Endothelial cell of umbilical vein (primary cell): ENCODE results near the gene SOX5. TPM values are rescaled to one million over a fixed set of nuclear protein-coding genes. Genes with fewer than 3 reads are reported as not detected.

Experiments used
- BruUV-seq: library from RNA; stranded (reverse); fragments of 400-500 nt; replicated peaks from 2 replicates; lab custom pipeline; 2021; lab: Mats Ljungman, UMichigan
- CTCF ChIA-PET: fragments of 300-600, 350-600 bp; sonication (Branson Sonifier 250); formaldehyde crosslinking; loops from one replicate; lab custom pipeline; 2021; ENCODE audit warnings: antibody characterized with exemption, inconsistent platforms; lab: Charles Lee
- POLR2A ChIA-PET: fragments of 300-600, 350-600 bp; sonication (Branson Sonifier 250); formaldehyde crosslinking; loops from one replicate; lab custom pipeline; 2021; ENCODE audit warnings: antibody characterized with exemption, inconsistent platforms; lab: Charles Lee
- DNase-seq: peaks from one replicate; pipeline ENCODE4 v3.0.0-alpha.2; 2011; ENCODE audit warnings: low read depth, low spot score
- FAIRE-seq: peaks from 2 replicates; lab custom pipeline; 2011; peaks lifted over from hg19 to GRCh38; lab: Jason Lieb, UNC
- H2AFZ ChIP-seq: 2 replicates; pipeline ENCODE4 v1.6.0; 2012; ENCODE audit warnings: low read depth, low read length, control low read depth, inconsistent platforms
- H3K27ac ChIP-seq: 2 replicates; pipeline ENCODE4 v1.5.1; 2011; ENCODE audit warnings: low read depth, mild to moderate bottlenecking, control low read depth, low read length, moderate library complexity; ENCODE audit not compliant: insufficient read depth
- H3K27me3 ChIP-seq, 2 experiments: 2 replicates each; pipeline versions ENCODE4 v1.6.0 to v1.6.1; 2011; ENCODE audit warnings: low read length in 2 of 2, mixed read lengths in 1 of 2; ENCODE audit not compliant: control insufficient read depth in 2 of 2, insufficient read depth in 2 of 2
- H3K36me3 ChIP-seq, 2 experiments: 2 replicates in 1 of 2; 3 replicates in 1 of 2; pipeline ENCODE4 v1.5.1; 2011; ENCODE audit warnings: low read length in 2 of 2, mild to moderate bottlenecking in 1 of 2, moderate library complexity in 1 of 2; ENCODE audit not compliant: control insufficient read depth in 2 of 2, insufficient read depth in 2 of 2; ENCODE audit errors: extremely low read depth in 1 of 2
- H3K4me1 ChIP-seq: 3 replicates; pipeline ENCODE4 v1.5.1; 2011; ENCODE audit warnings: mild to moderate bottlenecking, low read length; ENCODE audit not compliant: control insufficient read depth, insufficient read depth; ENCODE audit errors: extremely low read depth
- H3K4me2 ChIP-seq: 2 replicates; pipeline ENCODE4 v1.6.1; 2011; ENCODE audit warnings: low read length, control low read depth, mixed read lengths; ENCODE audit not compliant: insufficient read depth
- H3K4me3 ChIP-seq, 3 experiments: fragments of 200-600 bp in 1 of 3; sonication (generic), shearing (Covaris generic) in 1 of 3; replicated peaks in 1 of 3; 2 replicates each; pipeline ENCODE4 v1.5.1; 2011 to 2016; ENCODE audit warnings: control low read depth in 3 of 3, low read length in 3 of 3, mild to moderate bottlenecking in 2 of 3, inconsistent platforms in 1 of 3, low read depth in 1 of 3, moderate library complexity in 1 of 3; ENCODE audit not compliant: insufficient read depth in 1 of 3
- H3K79me2 ChIP-seq: 2 replicates; pipeline ENCODE4 v1.6.0; 2012; ENCODE audit warnings: low read length, inconsistent platforms; ENCODE audit not compliant: control insufficient read depth, insufficient read depth
- H3K9ac ChIP-seq: replicated peaks from 2 replicates; pipeline ENCODE3; 2011; ENCODE audit warnings: low read length, control low read depth; ENCODE audit not compliant: insufficient read depth; ENCODE audit errors: extremely low read depth
- H3K9me1 ChIP-seq: replicated peaks from 3 replicates; pipeline ENCODE4 v1.6.0; 2011; ENCODE audit warnings: mild to moderate bottlenecking, low read length; ENCODE audit not compliant: control insufficient read depth, insufficient read depth; ENCODE audit errors: extremely low read depth
- H3K9me3 ChIP-seq: replicated peaks from 2 replicates; pipeline ENCODE4 v1.5.1; 2012; ENCODE audit warnings: low read length, inconsistent platforms; ENCODE audit not compliant: control insufficient read depth, insufficient read depth
- H4K20me1 ChIP-seq: replicated peaks from 2 replicates; pipeline ENCODE3; 2011; ENCODE audit warnings: mild to moderate bottlenecking, low read length; ENCODE audit not compliant: control insufficient read depth, insufficient read depth; ENCODE audit errors: extremely low read depth
- FOS ChIP-seq: IDR thresholded peaks from 2 replicates; pipeline ENCODE4 v1.6.1; 2011; ENCODE audit warnings: mild to moderate bottlenecking, low read length, moderate library complexity, borderline replicate concordance; ENCODE audit not compliant: insufficient read depth
- GATA2 ChIP-seq: IDR thresholded peaks from 2 replicates; pipeline ENCODE4 v1.7.0; 2011; ENCODE audit warnings: low read depth, mild to moderate bottlenecking, moderate library complexity, mixed read lengths, low read length; ENCODE audit not compliant: insufficient read length, insufficient read depth
- JUN ChIP-seq: IDR thresholded peaks from 2 replicates; pipeline ENCODE4 v1.6.1; 2011; ENCODE audit warnings: borderline replicate concordance, low read depth; ENCODE audit not compliant: insufficient read length, insufficient read depth
- MAX ChIP-seq: IDR thresholded peaks from 2 replicates; pipeline ENCODE4 v1.6.1; 2011; ENCODE audit not compliant: insufficient read depth, insufficient read length
- dilution Hi-C: fragments of 300-500 bp; cut with MboI; formaldehyde crosslinking; loops from one replicate; pipeline ENCODE4 v1.15.0; 2019; ENCODE audit warnings: low sequenced_read_pairs; ENCODE audit not compliant: extremely low pct_ligation_motif_present
- intact Hi-C: fragments of 100-400 bp; cut with micrococcal nuclease; formaldehyde crosslinking; loops from one replicate; pipeline ENCODE4 v1.10.0; 2022
- polyA plus RNA-seq, 4 experiments: library from polyadenylated mRNA; depleted of rRNA in 3 of 4; stranded (reverse) in 3 of 4; unstranded in 1 of 4; fragments of >200 nt; gene quantifications; 2 replicates each; pipeline versions ENCODE4 v1.2.1 to v1.2.3, GENCODE V29; 2011 to 2012; ENCODE audit warnings: missing spikeins in 1 of 4
- total RNA-seq: library from RNA; stranded (reverse); gene quantifications from 2 replicates; pipeline ENCODE4 v1.2.3, GENCODE V29; 2021

The SOX5 gene
- total and polyA plus RNA-seq, 2 donors (not counting 3 experiments of a cell fraction or from before 2014, with no cell fraction given): 0.63 to 3.5 TPM

- Histone ChIP-seq H3K4me1 (no peaks in the 10 kb centered on the region), H3K9ac (no peak overlapping the region), H3K27me3 (no peaks in the 10 kb centered on the region), H3K4me2 (no peak overlapping the region), H3K36me3 (no peaks in the 10 kb centered on the region), H3K9me3 (no peaks in the 10 kb centered on the region), H2AFZ (no peak overlapping the region), H4K20me1 (no peaks in the 10 kb centered on the region), H3K27ac (no peak overlapping the region), H3K79me2 (no peaks in the 10 kb centered on the region), H3K4me3 (no peak overlapping the region), H3K9me1 (no peaks in the 10 kb centered on the region)
- DNase-seq: no peak
- BruUV-seq: no TSS peak
- TF ChIP-seq JUN: peak; percentile 15
- no peak for TF ChIP-seq GATA2
- FAIRE-seq: no peak
- ChIA-PET POLR2A (no interaction called here), CTCF (interaction anchor here (0.9 kb wide), 1 partner anchor 15 kb away, joined by 3 read pairs; no protein-coding TSS in a partner anchor)
- dilution Hi-C loops (no loop called here), intact Hi-C loops (no loop called here)
These were observed 181.6 kb downstream of the SOX5 start for GRCh38 chr12:23767834-23768233.

DNA sequence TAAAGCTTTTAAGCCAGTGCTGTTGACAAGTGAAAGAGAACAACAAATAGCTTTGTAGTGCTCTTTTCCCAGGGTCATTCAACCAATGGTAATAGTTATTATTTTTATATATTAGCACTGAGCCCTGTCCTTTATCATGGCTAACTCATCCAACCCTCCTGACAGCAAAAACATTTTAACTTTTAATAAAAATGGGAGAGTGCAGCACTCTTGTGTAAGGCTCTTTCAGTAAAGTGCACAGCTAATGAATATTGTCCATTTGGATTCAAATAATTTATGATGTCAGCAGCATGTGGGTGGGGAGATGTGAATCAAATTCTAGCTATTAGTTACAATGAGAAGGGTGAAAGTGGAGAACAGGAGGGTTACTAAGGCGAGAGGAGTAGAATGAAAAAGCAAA, 185.7 kb downstream of the SOX5 start:
- Histone ChIP-seq H3K4me1 (no peaks in the 10 kb centered on the region), H4K20me1 (no peaks in the 10 kb centered on the region), H3K36me3 (no peaks in the 10 kb centered on the region), H3K27me3 (no peaks in the 10 kb centered on the region), H3K79me2 (no peaks in the 10 kb centered on the region), H3K9me1 (no peaks in the 10 kb centered on the region), H3K9ac (no peak overlapping the region), H3K27ac (no peak overlapping the region), H2AFZ (no peak overlapping the region), H3K4me3 (no peak overlapping the region), H3K9me3 (no peaks in the 10 kb centered on the region), H3K4me2 (no peak overlapping the region)
- intact Hi-C loops: no loop called here
- FAIRE-seq (no peak), DNase-seq (no peak)
- TF ChIP-seq FOS (no peak), MAX (no peak), JUN (no peak)
- POLR2A ChIA-PET: no interaction called here
- dilution Hi-C loops: no loop called here
- no TSS peak for BruUV-seq
- CTCF ChIA-PET: interaction anchor here (1.3 kb wide), 1 partner anchor 9 kb away, joined by 4 read pairs; no protein-coding TSS in a partner anchor
